Thymus (tissue), 11 donors: ENCODE measurements around the gene TMX4. TPM values are rescaled to one million over a fixed set of nuclear protein-coding genes. Genes with fewer than 3 reads are reported as not detected.
"Not testable (repeated sequence)": the region's sequence is repeated elsewhere in the genome, so short reads cannot be mapped to it uniquely, and the experiment has no call there.

Experiments
- DNase-seq, 9 donors: peaks; one replicate each; pipeline ENCODE4 v3.0.0-alpha.2; 2013; ENCODE audit warnings: low spot score in 9 of 9, low read depth in 6 of 9, missing footprints in 1 of 9
- H3K27ac ChIP-seq, 2 donors: one replicate each; pipeline ENCODE4 v1.5.1; 2013; ENCODE audit warnings: control low read depth in 1 of 2, low read depth in 1 of 2, low read length in 1 of 2, mild to moderate bottlenecking in 1 of 2, moderate library complexity in 1 of 2
- H3K27me3 ChIP-seq, 2 donors: one replicate each; pipeline ENCODE4 v1.5.1; 2013; ENCODE audit warnings: low read length in 1 of 2; ENCODE audit not compliant: control insufficient read depth in 2 of 2, insufficient read depth in 1 of 2
- H3K36me3 ChIP-seq, 2 donors: one replicate each; pipeline ENCODE4 v1.5.1; 2013; ENCODE audit warnings: low read length in 1 of 2, mild to moderate bottlenecking in 1 of 2, moderate library complexity in 1 of 2; ENCODE audit not compliant: control insufficient read depth in 2 of 2, insufficient read depth in 2 of 2
- H3K4me1 ChIP-seq, 2 donors: one replicate each; pipeline ENCODE4 v1.5.1; 2013; ENCODE audit warnings: low read length in 2 of 2; ENCODE audit not compliant: control insufficient read depth in 2 of 2, insufficient read depth in 2 of 2
- H3K4me3 ChIP-seq, 2 donors: one replicate each; pipeline ENCODE4 v1.5.1; 2013; ENCODE audit warnings: low read length in 2 of 2, control low read depth in 1 of 2, mild to moderate bottlenecking in 1 of 2
- H3K9me3 ChIP-seq, 2 donors: one replicate each; pipeline ENCODE4 v1.5.1; 2013; ENCODE audit warnings: low read length in 1 of 2, mild to moderate bottlenecking in 1 of 2; ENCODE audit not compliant: control insufficient read depth in 2 of 2, insufficient read depth in 1 of 2
- WGBS: extraction: QIAGEN DNeasy Blood & Tissue Kit; methylation state at CpG from one replicate; pipeline ENCODE4 v1.1.7; 2013; 5-methylcytosine and 5-hydroxymethylcytosine counted together
- polyA plus RNA-seq: library from polyadenylated mRNA; stranded (reverse); fragments of 200-250 nt; gene quantifications from one replicate; pipeline ENCODE4 v1.2.3, GENCODE V29; 2013
- total RNA-seq: library from RNA; stranded (reverse); fragments of 120-200 nt; gene quantifications from one replicate; pipeline ENCODE4 v1.2.4, GENCODE V29; 2013
- donor health status: healthy.

TMX4 gene
- total and polyA plus RNA-seq, 2 donors, result 10.5 to 12.8 TPM

GRCh38 chr20:8031539-8031938 is 12.0 kb upstream of the TMX4 start:
- not testable (repeated sequence) for H3K27me3 ChIP-seq, H3K27ac ChIP-seq, H3K36me3 ChIP-seq, H3K4me3 ChIP-seq, DNase-seq, H3K4me1 ChIP-seq, H3K9me3 ChIP-seq

GRCh38 chr20:8021541-8022269 is 2.1 kb upstream of the TMX4 start:
- Histone ChIP-seq H3K4me3 (no peak overlapping the region), H3K9me3 (no peaks in the 10 kb centered on the region), H3K27me3 (no peaks in the 10 kb centered on the region), H3K36me3 (no peaks in the 10 kb centered on the region), H3K4me1 (peaks cover 0 to 6% of the 10 kb centered on the region in 2 donors), H3K27ac (no peak overlapping the region)
- WGBS, result 98% methylated on average over 10 of the region's 10 CpGs
- no peak for DNase-seq

DNA sequence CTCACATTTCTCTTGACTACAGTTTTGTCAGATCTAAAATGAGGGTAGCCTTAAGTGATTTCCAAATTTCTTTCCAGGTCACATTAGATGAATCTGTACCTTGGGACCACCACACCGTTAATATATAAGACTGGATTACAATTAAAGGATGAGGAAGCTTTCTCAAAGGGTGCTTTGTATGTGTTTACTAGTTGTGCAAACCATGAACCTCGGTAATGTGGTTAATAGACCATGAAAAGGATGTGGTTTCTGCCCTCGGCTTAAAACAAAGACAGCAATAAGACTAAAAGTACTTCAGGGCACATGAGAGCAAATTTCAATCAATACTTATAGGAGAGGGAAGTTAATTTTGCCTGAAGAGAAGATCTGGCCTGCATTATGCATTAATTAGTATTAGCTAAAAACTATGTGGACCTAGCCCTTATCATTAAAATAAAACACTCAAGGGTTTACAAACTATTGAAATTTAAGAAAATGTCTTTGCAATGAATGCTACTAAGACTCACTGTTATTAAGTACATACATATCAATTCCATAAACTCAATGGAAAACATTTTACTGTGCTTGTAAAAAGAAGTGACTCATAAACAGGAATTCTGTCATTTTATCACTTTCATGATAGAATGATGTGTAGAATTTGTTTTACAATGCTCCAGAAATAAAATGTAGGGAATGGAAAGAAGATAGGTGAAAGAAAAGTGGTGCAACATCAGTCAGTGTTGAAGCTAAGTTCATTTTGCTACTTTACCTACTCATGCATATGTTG is 936 bp upstream of the TMX4 start:
- peak in 5 of 9 donors; percentile 15 to 64 (median 26) for DNase-seq
- Histone ChIP-seq H3K27ac (no peak overlapping the region), H3K4me3 (no peak overlapping the region), H3K4me1 (peaks cover 0 to 6% of the 10 kb centered on the region in 2 donors), H3K36me3 (no peaks in the 10 kb centered on the region), H3K27me3 (no peaks in the 10 kb centered on the region), H3K9me3 (no peaks in the 10 kb centered on the region)
- 4% methylated on average over 3 of the region's 3 CpGs for WGBS

GRCh38 chr20:8019998-8020247 is 362 bp upstream of the TMX4 start:
- H3K4me3 ChIP-seq, result peak overlapping the region; percentile 72 to 75
- H3K36me3 ChIP-seq, result no peaks in the 10 kb centered on the region
- H3K9me3 ChIP-seq, result no peaks in the 10 kb centered on the region
- no peaks in the 10 kb centered on the region for H3K27me3 ChIP-seq
- H3K4me1 ChIP-seq, result peaks cover 0 to 6% of the 10 kb centered on the region in 2 donors
- DNase-seq, result no peak
- peak overlapping the region in 1 of 2 donors; percentile 69 for H3K27ac ChIP-seq
- 2% methylated on average over 3 of the region's 3 CpGs for WGBS

DNA sequence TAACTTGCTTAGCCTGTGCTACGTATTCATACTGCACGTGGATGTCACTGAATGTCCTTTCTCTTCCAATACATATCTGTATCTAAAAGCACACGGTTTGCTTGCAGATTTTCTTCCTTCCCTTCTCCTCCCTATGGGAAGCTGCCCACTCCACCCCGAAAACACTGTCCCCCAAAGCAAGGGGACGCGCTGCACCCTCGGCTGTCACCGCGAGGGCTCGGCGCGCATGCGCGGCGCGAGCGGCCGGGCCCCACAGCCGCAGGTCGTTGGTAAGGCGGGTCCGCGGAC is 659 bp downstream of the TMX4 start:
- H3K27ac ChIP-seq, result peak overlapping the region; percentile 80 to 89
- H3K36me3 ChIP-seq, result no peaks in the 10 kb centered on the region
- no peaks in the 10 kb centered on the region for H3K27me3 ChIP-seq
- peak; percentile 50 to 85 (median 68) for DNase-seq
- H3K4me3 ChIP-seq, result peak overlapping the region; percentile 72 to 75
- no peaks in the 10 kb centered on the region for H3K9me3 ChIP-seq
- under 1% methylated on average over 23 of the region's 23 CpGs for WGBS
- peaks cover 0 to 6% of the 10 kb centered on the region in 2 donors for H3K4me1 ChIP-seq

DNA sequence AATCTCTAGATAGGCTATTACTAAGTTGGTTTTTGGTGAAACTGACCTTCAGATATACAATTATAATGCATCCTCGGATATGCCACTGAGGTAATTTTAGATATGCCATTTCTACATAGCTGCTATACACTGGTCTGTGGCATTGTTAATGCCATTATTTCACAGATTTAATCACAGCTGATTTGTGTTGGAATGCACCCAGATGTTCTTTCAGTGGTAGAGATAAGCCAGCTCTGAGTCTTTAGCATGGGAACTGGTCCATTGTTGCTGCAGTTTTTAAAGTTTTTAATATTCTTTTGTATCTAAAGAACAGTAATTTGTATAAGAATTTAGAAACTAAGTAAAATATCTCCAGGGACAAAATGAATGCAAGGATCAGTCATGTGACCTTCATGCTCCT is 6.8 kb downstream of the TMX4 start:
- H3K4me1 ChIP-seq, result no peaks in the 10 kb centered on the region
- WGBS, result 95% methylated on average over 1 of the region's 1 CpG

GRCh38 chr20:8008733-8009132 is 10.8 kb downstream of the TMX4 start:
- no peaks in the 10 kb centered on the region for H3K4me1 ChIP-seq
- H3K9me3 ChIP-seq, result no peaks in the 10 kb centered on the region
- WGBS, result 96% methylated on average over 2 of the region's 2 CpGs
- no peak overlapping the region for H3K27ac ChIP-seq
- H3K27me3 ChIP-seq, result no peaks in the 10 kb centered on the region
- no peak overlapping the region for H3K4me3 ChIP-seq
- no peak for DNase-seq
- H3K36me3 ChIP-seq, result peaks cover 4 to 7% of the 10 kb centered on the region in 2 donors

More for the DNA sequence above, 6.8 kb downstream of the TMX4 start:
- no peaks in the 10 kb centered on the region for H3K9me3 ChIP-seq
- DNase-seq, result no peak
- H3K27ac ChIP-seq, result no peak overlapping the region
- no peak overlapping the region for H3K4me3 ChIP-seq
- H3K27me3 ChIP-seq, result no peaks in the 10 kb centered on the region
- H3K36me3 ChIP-seq, result peaks cover 0 to 4% of the 10 kb centered on the region in 2 donors

DNA sequence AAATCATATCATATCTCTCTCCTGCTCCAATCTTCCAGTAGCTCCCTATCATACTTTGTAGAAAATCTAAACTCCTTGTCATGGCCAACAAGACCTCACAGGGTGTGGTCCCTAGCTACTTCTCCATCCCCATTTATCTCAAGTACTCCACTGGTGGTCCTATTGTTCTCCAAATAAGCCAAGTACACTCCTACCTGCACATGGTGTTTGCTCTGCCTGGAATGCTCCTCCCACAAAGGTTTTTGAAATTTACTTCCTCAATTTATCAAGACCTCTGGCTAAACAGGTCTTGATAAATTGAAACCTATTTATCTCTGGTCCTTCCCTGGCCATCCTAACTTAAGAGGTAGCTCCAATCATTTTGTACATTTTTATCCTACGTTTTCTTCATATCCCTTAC is 12.1 kb downstream of the TMX4 start:
- no peak overlapping the region for H3K4me3 ChIP-seq
- 97% methylated on average over 1 of the region's 1 CpG for WGBS
- H3K27me3 ChIP-seq, result no peaks in the 10 kb centered on the region
- DNase-seq, result no peak
- H3K4me1 ChIP-seq, result no peaks in the 10 kb centered on the region
- H3K36me3 ChIP-seq, result peaks cover 4 to 7% of the 10 kb centered on the region in 2 donors
- no peak overlapping the region for H3K27ac ChIP-seq
- H3K9me3 ChIP-seq, result no peaks in the 10 kb centered on the region

DNA sequence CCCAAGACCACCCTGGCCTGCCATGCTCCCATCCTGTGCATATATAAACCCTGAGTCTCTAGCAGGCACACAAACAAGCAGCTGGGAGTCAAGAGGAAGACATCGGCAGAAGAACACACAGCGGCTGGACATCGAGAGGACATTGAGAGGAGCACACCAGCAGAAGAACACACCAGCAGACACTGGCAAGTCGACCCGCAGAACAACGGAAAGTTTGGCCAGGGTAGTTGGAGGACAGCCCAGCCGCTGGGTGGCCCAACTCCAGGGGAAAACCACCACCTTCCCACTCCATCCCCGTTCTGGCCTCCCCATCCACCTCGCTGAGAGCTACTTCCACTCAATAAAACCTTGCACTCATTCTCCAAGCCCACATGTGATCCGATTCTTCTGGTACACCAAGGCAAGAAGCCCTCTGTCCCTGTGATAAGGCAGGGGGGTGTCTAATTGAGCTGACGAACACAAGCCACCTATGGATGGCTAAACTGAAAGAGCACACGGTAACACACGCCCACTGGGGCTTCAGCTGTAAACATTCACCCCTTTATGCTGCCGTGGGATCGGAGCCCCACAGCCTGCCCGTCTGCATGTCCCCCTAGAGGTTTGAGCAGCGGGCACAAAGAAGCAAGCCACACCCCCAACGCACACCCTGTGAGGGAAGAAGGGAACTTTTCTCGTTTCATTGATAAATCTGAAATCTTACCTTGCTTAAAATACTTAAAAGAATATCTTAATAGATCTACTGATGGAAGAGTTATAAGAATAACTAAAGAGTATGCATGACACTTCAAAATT is 13.8 kb downstream of the TMX4 start:
- Histone ChIP-seq H3K36me3 (peaks cover 4 to 7% of the 10 kb centered on the region in 2 donors), H3K27ac (no peak overlapping the region), H3K27me3 (no peaks in the 10 kb centered on the region), H3K4me1 (no peaks in the 10 kb centered on the region), H3K9me3 (no peaks in the 10 kb centered on the region), H3K4me3 (no peak overlapping the region)
- no peak for DNase-seq
- 99% methylated on average over 19 of the region's 19 CpGs for WGBS
